WTC11 (cell line): ENCODE results near the gene CORO2B.

Source experiments
- CREB1 ChIP-seq: sonication (generic); formaldehyde crosslinking; IDR thresholded peaks from 2 replicates; pipeline ENCODE4 v1.8.0; 2023; ENCODE audit warnings: mild to moderate bottlenecking, missing genetic modification reagents
- ESRRA ChIP-seq: sonication (generic); formaldehyde crosslinking; IDR thresholded peaks from 2 replicates; pipeline ENCODE4 v1.8.1; 2022; ENCODE audit warnings: mild to moderate bottlenecking, missing genetic modification reagents, borderline replicate concordance
- MAX ChIP-seq: sonication (generic); formaldehyde crosslinking; IDR thresholded peaks from 2 replicates; pipeline ENCODE4 v1.8.0; 2022; ENCODE audit warnings: mild to moderate bottlenecking, missing genetic modification reagents

DNA sequence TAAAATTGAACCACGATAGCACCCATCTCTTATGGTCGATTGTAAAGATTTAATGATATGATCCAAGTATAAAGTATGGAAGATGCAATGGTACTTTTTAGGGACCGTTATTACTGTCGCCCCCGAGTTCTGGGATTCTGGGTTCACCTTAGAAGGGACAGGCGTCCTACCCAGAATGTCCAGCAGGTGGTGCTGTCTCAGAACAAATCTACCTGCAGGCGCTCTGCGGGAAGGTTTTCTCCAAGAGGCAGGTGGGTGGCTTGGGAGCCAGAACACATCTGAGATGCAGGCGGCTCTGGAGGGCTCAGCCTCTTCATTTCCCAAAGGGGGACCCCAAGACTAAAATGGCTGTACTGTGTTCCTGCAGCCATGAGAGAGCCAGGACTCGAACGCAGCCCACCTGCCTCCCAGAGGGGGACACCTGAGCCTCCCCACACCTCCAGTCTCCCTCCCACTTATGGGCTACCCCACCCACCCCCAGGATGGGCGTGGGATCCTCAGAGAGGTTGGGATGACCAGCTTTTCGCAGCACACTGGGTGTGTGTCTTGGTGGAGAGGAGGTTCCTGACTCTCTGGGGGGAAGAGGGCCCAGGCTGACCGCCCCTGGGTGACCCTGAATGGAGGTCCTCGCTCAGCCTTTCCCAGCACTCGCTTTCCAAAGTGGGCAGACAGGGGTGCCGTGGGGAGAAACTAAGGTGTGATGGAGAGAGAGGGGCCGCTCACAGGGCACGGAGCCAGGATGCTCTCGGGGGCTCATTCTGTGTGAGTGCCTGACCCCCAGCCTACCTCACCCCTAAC lies 28.1 kb upstream of the CORO2B start:
- TF ChIP-seq MAX (CRISPR knock-in tag) (no peak), CREB1 (CRISPR knock-in tag) (no peak), ESRRA (no peak)
